ENCODE data around the gene SLC1A7.

GRCh38 chr1:53104289-53104913 is 38.0 kb downstream of the SLC1A7 start:
- TF ChIP-seq CTCF (conservative IDR thresholded peaks at IDR 0.05; ENCODE audit: low read length): no peak
- no peak for TF ChIP-seq EZH2phosphoT487 (IDR thresholded peaks at IDR 0.05; ENCODE audit: borderline replicate concordance)
